ENCODE measurements around the gene SKA2. TPM values are rescaled to one million over a fixed set of nuclear protein-coding genes. Genes with fewer than 3 reads are reported as not detected.
"Not testable (repeated sequence)": the region's sequence is repeated elsewhere in the genome, so short reads cannot be mapped to it uniquely, and the experiment has no call there.

The SKA2 gene
- total and polyA plus RNA-seq, 12 donors, result 11.7 to 45.8 (median 24.5) TPM

DNA sequence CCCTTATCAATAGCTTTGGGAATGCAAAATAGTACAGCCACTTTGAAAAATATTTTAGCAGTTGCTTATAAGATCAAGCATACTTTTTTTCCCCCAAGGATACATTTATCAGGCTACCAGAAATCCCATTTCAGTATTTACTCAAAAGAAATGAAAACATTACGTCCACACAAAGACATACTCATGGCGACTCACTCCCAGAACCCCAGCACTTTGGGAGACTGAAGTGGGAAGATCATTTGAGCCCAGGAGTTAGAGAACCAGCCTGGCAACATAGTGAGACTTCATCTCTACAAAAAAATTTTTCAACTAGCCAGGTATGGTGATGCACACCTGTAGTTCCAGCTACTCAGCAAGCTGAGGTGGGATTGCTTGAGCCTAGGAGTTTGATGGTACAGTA lies 5.9 kb downstream of the SKA2 start:
- 79 to 88% (median 86%) methylated on average over 2 of the region's 2 CpGs for WGBS, 4 donors
- H3K4me1 ChIP-seq (replicated peaks in 1 of 2), result peaks cover 0 to 9% of the 10 kb centered on the region in 2 donors
- no peak for DNase-seq
- H3K9me3 ChIP-seq (replicated peaks in 1 of 3), result no peaks in the 10 kb centered on the region
- H3K4me3 ChIP-seq, result no peak overlapping the region
- TF ChIP-seq POLR2A (IDR thresholded peaks at IDR 0.05), result no peak
- TF ChIP-seq, protein P1, sequence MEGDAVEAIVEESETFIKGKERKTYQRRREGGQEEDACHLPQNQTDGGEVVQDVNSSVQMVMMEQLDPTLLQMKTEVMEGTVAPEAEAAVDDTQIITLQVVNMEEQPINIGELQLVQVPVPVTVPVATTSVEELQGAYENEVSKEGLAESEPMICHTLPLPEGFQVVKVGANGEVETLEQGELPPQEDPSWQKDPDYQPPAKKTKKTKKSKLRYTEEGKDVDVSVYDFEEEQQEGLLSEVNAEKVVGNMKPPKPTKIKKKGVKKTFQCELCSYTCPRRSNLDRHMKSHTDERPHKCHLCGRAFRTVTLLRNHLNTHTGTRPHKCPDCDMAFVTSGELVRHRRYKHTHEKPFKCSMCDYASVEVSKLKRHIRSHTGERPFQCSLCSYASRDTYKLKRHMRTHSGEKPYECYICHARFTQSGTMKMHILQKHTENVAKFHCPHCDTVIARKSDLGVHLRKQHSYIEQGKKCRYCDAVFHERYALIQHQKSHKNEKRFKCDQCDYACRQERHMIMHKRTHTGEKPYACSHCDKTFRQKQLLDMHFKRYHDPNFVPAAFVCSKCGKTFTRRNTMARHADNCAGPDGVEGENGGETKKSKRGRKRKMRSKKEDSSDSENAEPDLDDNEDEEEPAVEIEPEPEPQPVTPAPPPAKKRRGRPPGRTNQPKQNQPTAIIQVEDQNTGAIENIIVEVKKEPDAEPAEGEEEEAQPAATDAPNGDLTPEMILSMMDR (IDR thresholded peaks at IDR 0.05), result no peak
- no peaks in the 10 kb centered on the region for H3K27me3 ChIP-seq
- intact Hi-C loops (cut with DNase I), result no loop called here
- H3K36me3 ChIP-seq (replicated peaks in 1 of 2), result no peaks in the 10 kb centered on the region
- no peak overlapping the region for H3K27ac ChIP-seq

GRCh38 chr17:59145571-59146096 lies 9.4 kb downstream of the SKA2 start:
- H3K4me1 ChIP-seq (replicated peaks in 1 of 2), result no peaks in the 10 kb centered on the region
- no peak for DNase-seq
- intact Hi-C loops (cut with DNase I), result no loop called here
- no peaks in the 10 kb centered on the region for H3K9me3 ChIP-seq (replicated peaks in 1 of 3)
- no peak overlapping the region for H3K4me3 ChIP-seq
- H3K27ac ChIP-seq, result no peak overlapping the region
- WGBS, 4 donors, result 90 to 95% (median 94%) methylated on average over 4 of the region's 4 CpGs
- H3K36me3 ChIP-seq (replicated peaks in 1 of 2), result no peaks in the 10 kb centered on the region
- TF ChIP-seq POLR2A (IDR thresholded peaks at IDR 0.05), result no peak
- TF ChIP-seq, protein P1 (IDR thresholded peaks at IDR 0.05), result no peak
- H3K27me3 ChIP-seq, result no peaks in the 10 kb centered on the region

DNA sequence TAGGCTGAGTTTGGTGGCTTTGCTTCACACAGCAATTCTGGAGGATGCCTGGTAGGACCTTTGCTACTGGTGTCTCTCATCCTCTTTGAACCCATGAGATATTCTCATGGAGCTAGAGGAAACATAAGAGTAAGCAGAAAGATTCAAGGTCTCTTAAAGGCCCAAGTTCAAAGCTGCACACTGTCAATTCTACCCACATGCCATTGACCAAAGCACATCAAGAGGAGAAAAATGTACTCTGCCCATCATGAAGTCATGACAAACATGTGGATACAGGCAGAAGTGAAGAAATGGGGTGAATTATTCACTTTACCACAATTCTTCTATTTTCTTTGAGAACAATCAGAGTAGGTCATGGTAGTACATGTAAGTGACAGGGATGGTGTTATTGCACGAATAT lies 13.1 kb downstream of the SKA2 start:
- DNase-seq, result no peak
- Histone ChIP-seq H3K27me3 (no peaks in the 10 kb centered on the region), H3K27ac (no peak overlapping the region), H3K4me1 (replicated peaks in 1 of 2) (no peaks in the 10 kb centered on the region), H3K4me3 (no peak overlapping the region), H3K9me3 (replicated peaks in 1 of 3) (no peaks in the 10 kb centered on the region), H3K36me3 (replicated peaks in 1 of 2) (no peaks in the 10 kb centered on the region)
- TF ChIP-seq POLR2A (IDR thresholded peaks at IDR 0.05), result no peak
- TF ChIP-seq, protein P1 (IDR thresholded peaks at IDR 0.05), result no peak
- intact Hi-C loops (cut with DNase I), result no loop called here
- 89 to 96% (median 93%) methylated on average over 1 of the region's 1 CpG for WGBS, 4 donors

GRCh38 chr17:59139939-59140338 lies 15.0 kb downstream of the SKA2 start:
- Histone ChIP-seq H3K4me1 (replicated peaks in 1 of 2) (no peaks in the 10 kb centered on the region), H3K27ac (no peak overlapping the region), H3K4me3 (no peak overlapping the region), H3K27me3 (no peaks in the 10 kb centered on the region), H3K9me3 (replicated peaks in 1 of 3) (no peaks in the 10 kb centered on the region), H3K36me3 (replicated peaks in 1 of 2) (no peaks in the 10 kb centered on the region)
- WGBS, 4 donors, result 96 to 98% (median 97%) methylated on average over 4 of the region's 4 CpGs
- no peak for DNase-seq
- intact Hi-C loops (cut with DNase I), result no loop called here
- TF ChIP-seq POLR2A (IDR thresholded peaks at IDR 0.05), result no peak
- TF ChIP-seq, protein P1 (IDR thresholded peaks at IDR 0.05), result no peak

GRCh38 chr17:59138339-59138738 lies 16.6 kb downstream of the SKA2 start:
- intact Hi-C loops (cut with DNase I); H3K36me3 ChIP-seq (replicated peaks in 1 of 2); H3K27ac ChIP-seq; H3K4me1 ChIP-seq (replicated peaks in 1 of 2); H3K4me3 ChIP-seq; DNase-seq; H3K9me3 ChIP-seq (replicated peaks in 1 of 3); H3K27me3 ChIP-seq: not testable (repeated sequence)
- WGBS, 4 donors, result 94 to 97% (median 95%) methylated on average over 10 of the region's 10 CpGs

Measured in adrenal gland (tissue), 12 donors.